HG02588 (cell line): ENCODE data around the gene MRPS31.

Source experiments
- ATAC-seq: cut with Tn5 transposase; IDR thresholded peaks from one replicate; pipeline ENCODE4 v1.9.1; 2021; ENCODE audit warnings: mild to moderate bottlenecking, moderate library complexity; ENCODE audit not compliant: unreplicated experiment

The MRPS31 gene

DNA sequence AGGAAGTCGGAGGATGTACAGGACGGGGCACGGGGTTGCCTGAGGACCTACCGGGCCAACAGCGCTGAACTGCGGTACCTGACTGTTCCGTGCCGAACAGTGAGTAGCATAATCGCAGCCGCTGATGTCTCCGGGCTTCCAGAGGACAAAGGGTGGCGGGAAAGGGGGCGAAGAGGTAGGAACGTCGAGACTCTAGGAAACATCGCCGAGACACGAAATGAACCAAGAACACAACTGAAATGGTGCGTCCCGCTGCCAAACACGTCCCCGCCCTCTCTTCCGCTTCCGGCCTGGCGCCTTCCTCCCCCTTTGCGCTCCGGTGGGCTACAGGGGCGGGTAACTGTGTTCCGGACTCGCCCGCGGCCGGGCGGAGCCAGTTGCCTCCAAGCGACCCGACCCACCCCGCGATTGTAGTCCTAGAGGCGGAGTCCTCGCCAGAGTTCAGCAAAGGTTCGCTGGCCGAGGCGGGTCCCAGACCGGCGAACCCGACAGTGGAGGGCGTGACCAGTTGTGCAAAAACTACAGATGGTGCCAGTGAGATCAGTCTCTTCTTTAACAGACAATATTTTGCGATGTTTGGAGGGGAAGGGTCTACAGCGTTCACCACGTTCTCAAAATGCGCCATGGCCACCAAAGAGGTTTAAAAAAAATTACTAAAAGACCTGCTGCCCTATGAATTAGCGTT, at the start of gene MRPS31:
Gene MRPS31, minus strand, starts transcription at position 257 of the 685 bp plus-strand sequence. Its CDS starts 54 bp downstream, at position 203.
- peak; percentile 93 for ATAC-seq

DNA sequence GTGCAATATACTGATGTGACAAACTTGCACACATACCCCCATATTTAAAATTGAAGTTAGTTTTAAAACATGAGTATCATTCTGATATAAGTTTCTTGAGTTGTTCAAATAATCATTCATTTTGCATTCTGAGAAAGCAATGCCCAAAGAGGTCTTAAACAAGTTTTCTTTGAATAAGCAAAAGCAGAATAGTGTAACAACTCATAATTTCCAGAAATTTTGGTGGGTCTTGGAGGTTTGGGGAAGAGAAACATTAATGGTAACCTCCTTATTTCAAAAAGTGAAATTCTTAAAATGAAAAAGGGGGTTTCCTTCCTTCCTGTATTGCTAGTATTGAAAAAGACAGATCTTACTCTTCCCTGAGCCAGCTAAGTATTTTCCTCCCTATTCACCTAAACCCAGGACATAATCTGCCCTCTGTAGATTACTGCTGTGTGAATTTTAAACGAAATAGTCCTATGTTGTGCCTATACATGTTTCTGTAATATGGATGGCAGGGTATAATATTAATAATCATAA, 48.9 kb upstream of the MRPS31 start:
- no peak for ATAC-seq

DNA sequence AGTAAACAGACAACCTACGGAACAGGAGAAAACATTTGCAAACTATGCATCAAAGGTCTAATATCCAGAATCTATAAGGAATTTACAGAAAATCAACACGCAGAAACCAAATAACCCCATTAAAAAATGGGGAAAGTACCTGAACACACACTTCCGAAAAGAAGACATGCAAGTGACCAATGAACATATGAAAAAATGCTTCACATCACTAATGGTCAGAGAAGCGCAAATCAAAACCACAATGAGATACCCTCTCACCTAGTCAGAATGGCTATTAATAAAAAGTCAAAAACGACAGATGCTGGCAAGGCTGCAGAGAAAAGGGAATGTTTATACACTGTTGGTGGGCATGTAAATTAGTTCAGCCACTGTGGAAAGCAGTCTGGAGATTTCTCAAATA, 47.9 kb upstream of the MRPS31 start:
- no peak for ATAC-seq

DNA sequence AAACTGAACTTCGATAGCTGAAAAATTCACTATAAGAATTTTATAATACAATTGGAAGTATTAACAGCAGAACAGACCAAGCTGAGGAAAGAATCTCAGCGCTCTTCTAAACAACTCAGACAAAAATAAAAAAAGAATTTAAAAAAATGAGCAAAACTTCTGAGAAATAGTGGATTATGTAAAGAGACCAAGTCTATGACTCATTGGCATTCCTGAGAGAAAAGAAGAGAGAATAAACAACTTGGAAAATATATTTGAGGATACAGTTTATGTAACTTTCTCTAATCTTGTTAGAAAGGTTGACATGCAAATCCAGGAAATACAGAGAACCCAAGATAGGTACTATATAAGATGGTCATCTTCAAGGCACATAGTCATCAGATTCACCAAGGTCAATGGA, 43.8 kb upstream of the MRPS31 start:
- ATAC-seq, result no peak

DNA sequence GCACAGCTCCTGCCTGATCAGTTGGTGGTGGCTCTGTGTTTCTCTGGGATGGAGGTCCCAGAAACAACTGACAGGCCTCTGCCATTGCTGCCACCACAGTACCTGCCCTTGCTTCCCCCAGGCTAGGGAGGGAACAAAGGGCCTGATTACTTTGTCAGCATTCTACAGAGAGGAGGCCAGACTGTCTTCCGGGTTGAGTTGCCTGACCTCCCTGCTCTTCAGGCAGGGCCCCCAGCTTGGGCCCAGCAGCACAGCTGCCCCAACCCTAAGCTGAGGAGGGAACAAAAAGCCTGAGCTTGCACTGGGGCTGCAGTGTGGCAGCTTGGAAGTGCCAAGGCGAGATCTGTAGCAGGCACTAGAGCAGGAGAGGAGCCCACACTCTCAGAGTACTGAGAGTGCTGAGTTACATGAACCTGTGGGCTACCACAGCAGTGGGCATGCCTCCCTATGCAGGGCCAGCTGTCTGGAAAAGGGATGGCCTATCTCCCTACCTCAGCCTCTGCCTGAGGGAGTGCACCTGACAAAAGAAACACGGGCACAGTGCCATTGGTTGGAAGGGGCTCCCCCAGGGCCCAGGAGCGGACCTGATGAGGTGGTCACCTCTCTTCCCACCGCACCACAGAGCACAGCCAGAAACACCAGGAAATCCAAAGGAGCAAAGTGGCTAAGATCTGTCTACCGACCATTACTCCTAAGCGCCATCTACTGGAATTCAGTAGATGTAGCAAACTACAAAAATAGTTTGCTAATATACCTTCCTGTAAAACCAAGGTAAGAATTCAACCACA, 42.9 kb upstream of the MRPS31 start:
- no peak for ATAC-seq

DNA sequence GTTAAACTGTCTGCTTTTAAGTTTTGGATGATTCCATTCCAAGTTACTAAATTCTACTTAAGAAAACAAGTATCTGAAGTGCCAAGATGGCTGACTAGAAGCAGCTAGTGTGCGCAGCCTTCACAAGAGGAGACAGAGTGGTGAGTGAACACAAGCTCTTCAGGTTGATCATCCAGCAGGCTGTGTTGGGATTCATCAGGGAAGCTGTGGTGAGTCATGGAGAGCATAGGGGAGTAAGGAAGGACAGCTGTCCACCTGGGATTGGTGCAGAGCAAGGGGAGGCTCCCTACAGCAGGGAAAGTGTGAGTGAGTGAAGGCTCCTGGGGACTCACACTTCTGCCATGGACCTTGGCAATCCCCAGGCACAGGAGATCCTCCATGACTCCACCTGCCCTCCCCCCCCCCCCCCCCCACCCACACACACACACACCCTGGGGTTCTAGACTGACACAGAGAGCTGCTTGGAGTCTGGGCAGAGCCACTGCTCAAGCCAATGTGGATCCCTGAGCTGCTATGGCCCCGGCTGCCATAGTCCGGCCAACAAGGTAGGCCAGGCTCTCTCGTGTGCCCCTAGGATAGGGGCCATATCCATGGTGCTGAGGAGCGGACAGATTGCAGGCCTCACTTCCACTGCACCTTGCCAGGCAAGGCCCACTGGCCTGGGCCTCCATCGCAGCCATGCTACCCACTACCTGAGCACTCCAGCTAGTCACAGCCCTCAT, 41.9 kb upstream of the MRPS31 start:
- ATAC-seq, result no peak

DNA sequence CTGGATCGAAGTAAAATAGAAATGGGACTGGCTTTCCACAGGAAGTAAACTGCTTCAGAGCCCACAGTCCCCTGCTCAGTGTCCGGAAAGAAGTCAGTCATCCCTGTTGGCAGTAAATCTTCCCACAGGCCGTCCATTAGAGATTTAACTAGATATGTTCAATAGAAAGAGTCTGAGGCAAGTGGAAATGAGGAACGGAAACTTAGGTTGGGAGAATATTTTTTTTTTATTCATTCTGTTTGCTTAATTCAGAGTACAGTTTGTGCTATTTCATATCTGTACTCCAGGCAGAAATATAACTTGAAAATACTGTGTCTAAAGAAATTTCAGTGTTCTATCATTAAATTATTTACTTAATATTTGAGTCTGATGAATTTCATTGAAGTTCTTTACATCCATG, 41.1 kb upstream of the MRPS31 start:
- ATAC-seq, result no peak

DNA sequence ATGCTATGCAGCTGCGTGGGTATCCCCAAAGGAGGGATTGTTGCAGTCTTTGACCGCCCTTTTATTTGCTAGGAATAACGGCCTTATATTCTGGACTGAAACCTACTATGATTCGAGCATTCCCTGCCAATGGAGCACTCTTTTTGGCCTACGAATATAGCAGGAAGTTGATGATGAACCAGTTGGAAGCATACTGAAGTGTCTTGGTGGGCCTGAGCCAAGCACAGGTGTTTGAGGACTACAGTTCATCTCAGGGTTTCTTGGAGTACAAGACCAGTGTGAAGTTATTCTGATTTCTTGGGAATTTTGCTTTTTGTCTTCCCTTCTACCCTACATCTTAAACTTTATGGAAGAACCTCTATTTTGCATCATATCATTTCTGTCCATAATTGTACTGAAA, 38.5 kb upstream of the MRPS31 start:
- no peak for ATAC-seq

DNA sequence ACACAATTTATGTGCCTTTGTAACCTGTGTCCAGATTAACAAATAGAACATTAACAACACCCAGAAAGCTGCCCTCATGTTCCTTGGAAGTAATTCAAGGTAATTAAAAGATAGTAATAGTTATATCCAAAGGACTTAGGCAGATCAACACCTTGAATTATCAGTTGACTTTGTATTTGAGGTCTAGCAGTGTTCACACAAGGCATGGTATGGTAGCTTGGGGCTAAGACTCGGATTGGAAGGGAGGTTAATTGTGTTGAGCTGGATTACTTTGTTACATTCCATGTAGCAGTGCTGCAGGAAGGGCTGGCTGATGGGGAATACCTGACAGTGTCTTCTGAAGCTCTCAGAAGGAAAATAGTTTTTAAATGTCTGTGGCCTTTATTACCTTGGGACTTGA, 35.3 kb upstream of the MRPS31 start:
- no peak for ATAC-seq

DNA sequence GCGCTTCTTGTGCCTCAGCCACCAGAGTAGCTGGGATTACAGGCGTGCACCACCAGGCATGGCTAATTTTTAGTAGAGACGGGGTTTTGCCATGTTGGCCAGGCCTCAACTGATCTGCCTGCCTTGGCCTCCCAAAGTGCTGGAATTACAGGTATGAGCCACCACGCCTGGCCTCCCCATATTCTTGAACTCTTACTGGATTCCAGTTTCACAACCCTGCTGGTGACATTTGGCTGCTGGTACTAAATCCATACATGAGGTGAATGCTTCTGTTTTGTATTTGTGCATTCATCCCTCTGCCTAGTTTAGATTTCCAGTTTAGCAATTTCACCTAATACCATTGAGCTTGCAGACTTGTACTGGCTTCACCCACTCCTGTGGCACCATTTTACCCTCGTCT, 32.3 kb upstream of the MRPS31 start:
- ATAC-seq, result no peak

DNA sequence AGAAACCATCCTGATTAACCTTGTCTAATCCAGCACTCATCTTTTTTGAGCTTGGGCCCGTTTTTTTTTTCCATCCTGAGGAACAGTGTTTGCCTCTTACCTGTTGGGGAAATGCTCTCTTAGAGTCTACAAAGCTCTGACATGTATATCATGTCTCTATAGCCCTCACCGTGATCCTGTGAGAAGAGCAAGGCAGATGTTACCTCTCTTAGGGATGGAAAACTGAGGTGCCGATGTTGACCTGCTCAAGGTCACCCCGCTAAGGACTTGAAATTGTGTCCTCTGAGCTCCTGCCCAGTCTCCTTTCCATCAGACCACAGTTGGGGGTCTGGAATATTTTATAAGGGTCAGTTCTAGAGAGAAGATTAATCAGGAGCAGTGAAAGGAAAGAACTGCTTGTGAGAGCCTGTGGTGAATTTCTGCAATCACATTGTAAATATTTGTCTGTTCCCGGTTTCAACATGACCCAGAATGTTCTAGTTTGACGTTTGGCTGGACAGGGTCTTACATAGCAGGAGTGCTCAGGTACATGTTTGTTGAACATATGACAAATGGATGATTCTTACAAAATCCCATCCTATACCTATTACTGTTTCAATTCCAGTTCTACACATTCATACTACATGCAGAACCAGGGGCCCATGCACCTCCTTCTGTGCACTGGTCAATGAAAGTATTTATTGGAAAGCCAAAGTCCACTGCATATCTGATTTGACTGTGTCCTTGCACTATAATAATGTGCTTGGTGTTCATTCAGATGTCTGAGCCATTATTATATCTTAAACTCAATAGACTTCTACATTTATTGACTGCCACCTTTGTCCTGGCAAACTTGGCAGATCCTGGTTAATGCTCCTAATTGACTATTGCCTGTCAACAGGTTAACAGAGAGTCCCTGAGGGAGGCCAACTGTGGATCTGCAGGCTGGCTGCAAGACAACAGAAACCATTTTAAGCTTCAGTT, 30.5 kb upstream of the MRPS31 start:
- no peak for ATAC-seq

DNA sequence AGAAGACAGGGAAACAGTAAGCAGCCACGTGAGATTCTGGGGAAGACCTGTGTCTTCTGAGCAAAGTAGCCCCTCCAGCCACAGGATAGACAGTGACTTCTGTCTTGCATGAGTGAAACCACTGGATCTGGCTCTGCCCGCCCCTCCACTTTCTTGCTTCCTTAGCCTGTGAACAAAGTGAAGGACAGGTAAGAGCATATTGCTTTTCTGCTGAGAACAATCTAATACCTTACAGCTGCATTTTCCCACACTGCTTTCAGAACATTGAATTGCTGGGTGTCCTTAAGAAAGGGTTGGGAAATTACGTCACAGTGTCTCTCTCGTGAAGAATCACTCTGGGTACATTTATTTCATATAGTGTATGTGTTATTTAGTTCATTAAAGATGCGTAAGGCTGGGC, 29.6 kb upstream of the MRPS31 start:
- ATAC-seq, result no peak

DNA sequence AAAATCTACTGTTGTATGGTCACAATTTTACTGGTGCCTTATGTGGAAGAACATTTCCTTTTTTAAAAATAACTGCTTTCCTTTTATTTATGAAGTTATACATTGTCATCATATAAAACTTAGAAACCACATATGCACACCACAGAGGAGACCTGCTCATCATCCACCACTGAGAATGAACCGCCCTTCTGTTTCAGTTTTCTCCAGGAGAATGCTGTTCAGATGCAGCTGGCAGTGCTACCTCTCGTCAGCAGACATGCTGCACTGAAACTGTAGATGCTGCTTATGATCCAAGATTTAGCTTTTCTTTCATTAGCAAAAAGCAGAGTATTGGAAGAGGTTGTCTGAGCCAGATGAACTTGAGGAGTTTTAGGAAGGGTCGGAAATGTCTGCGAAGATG, 28.5 kb upstream of the MRPS31 start:
- ATAC-seq, result no peak

DNA sequence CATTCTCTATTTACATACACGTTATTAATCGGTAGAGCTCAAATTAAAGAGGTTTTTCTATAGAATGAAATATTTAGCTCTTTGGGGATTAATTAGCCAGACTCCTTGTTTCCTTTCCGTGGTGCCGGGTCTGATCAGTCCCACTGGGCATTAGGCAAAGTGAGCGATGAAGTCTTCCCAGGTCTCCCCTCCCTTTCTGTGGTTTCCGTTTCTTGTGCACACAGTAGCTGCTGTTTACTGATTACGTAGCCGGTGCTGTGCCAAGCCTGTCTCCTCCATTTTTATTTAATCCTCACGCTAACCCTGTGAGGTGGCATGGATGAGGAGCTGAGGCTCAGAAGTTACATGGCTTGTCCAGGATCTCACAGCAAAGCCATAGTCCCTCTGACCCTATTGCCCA, 27.4 kb upstream of the MRPS31 start:
- no peak for ATAC-seq

DNA sequence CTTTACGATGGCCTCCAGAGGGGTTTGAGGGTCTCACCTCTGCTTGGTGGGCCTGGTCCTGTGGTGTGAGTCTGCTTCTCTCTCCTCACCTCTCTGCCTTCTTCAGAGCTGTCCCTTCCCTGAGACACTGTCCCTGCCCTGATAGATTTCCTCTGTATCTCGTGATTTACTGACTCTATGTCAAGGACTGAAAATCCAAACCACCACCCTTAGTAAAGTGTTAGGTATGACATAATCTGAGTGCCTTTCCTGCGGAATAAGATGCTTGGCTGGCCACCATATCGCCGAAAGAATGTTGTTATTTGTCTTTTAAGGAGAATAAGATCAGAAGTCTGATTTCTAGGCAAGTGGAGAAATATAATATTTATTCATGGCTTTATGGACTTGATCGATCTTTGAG, 25.7 kb upstream of the MRPS31 start:
- no peak for ATAC-seq

DNA sequence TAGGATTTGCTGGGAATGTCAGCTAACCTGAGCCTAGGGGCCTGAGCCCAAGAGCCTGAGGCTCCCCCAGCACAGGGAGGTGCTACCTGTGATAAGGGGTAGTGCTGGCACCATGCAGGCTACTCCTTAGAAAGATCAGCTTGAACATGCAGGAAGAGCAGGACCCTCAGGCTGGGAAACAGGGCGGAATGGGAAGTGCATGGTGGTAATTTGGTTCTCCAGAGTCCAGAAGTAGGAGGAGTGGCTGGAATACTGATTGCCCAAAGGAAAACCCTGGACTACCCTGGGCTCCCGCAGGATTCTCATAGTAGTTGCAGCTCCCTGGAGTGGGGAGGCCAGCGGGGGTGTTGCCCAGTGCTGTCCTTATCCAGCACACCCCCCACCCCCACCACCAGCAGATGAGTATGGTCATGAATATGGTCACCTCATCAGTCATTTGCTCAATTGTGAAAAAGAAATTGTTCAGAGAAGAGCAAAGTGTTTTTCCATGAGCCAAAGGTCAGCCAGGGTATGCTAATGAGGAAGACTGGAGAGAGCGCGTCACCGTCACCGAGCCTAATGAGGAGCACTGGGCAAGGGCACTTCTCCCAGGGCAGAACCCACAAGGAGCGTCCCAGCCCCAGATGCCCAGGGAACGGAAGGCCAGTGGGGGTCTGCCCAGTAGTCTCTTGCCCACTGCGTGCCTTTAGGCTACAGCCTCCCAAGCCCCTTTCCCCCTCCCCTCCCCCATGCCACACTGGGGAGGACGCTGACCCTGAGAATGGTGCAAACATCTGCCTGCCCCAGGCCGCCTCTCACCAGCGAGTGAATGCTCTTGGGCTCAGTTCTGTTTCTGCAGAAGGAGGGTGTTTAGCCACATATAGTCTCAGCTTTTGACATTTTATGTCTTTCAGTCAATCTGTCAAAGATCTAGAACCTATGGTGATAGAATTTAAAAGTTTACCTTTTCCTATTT, 23.7 kb upstream of the MRPS31 start:
- no peak for ATAC-seq

DNA sequence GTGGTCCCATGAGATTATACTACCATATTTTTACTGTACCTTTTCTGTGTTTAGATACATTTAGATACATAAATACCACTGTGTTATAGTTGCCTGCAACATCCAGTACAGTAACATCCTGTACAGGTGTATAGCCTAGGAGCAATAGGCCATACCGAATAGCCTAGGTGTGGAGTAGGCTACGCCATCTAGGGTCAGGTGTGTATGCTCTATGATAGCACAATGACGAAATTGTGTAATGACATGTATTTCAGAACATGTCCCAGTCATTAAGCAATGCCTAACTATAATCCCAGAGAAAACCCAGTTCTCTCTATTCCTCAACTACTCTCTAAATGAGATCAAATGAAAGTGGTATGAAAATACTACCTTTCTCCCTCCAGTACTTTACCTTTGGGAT, 22.3 kb upstream of the MRPS31 start:
- ATAC-seq, result no peak

DNA sequence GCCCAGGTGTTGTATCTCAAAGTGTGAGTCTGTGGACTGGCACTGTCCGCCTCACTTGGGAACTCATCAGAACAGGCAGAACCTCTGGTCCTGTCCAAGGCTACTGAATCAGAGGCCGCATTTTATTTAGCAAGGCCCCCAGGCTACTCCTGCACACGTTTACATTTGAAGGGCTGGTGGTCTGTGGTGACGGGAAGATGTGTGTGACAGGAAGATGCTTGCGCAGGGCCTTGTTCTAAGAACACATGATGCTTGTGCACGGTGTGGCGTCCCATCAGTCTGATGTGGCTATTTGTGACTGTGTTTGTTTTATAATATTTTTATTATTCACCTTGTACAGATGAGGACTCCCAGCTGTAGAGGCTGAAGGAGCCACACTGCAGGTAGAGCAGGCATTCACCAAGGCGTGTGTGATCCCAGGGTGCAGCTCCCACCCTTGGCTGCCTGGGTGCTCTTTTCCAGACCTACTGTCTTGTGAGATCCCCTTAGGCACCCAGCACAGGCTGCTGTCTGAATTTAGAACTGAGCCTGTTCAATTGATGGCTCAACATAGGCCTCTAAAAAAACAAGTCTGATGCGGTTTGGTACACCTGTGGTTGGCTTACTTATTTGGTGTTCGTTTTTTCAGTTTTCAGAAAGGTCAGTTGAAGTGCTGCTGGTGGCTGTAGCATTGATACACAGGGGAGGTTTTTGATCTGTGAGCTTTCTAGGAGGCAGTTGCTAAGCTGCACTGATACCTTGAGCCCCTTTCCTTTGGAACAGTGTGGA, 21.5 kb upstream of the MRPS31 start:
- peak; percentile 28 for ATAC-seq

DNA sequence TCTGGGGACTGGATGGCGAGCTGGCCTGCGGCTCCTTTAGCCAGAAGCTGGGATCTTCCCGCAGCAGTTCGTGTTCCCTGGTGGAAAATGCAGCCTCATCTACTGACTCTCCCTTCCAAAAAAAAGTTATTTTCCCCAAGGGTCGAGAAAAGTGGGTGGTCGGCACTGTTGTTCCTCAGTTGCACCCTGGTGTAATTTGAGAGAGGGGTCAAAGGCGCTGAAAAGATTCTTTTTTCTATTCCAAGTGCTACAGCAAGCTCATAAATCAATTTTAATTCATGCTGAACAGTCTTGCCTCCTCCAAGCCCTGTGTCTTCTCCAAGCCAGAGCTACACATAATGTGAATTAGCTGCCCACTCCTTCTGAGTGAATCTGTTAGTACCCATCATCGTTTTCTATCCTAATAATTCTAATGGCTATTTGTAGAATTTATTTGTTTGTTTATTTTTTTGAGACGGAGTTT, 19.2 kb upstream of the MRPS31 start:
- ATAC-seq, result no peak
